GM13977 (cell line): ENCODE measurements around the gene PRKCA.

ENCODE experiments used
- DNase-seq: peaks from one replicate; pipeline ENCODE4 v3.0.0; 2012; ENCODE audit warnings: low spot score
- CTCF ChIP-seq: IDR thresholded peaks from 2 replicates; pipeline ENCODE4 v1.5.1; 2012; ENCODE audit warnings: mild to moderate bottlenecking, control low read depth; ENCODE audit not compliant: insufficient read depth; ENCODE audit errors: extremely low read depth, missing control alignments
- in situ Hi-C: fragments of 300-500 bp; cut with MboI; formaldehyde crosslinking; loops from one replicate; pipeline ENCODE4 v1.12.0; 2022; ENCODE audit warnings: low sequenced_read_pairs, low pct_unique_long_range_greater_than_20kb, mixed read lengths, inconsistent platforms; ENCODE audit not compliant: unreplicated experiment

PRKCA gene

GRCh38 chr17:66524877-66525276 is 222.5 kb downstream of the PRKCA start:
- no peak for DNase-seq
- in situ Hi-C loops: no loop called here
- TF ChIP-seq CTCF: no peak

GRCh38 chr17:66525338-66525737 is 222.9 kb downstream of the PRKCA start:
- in situ Hi-C loops: no loop called here
- TF ChIP-seq CTCF: no peak
- no peak for DNase-seq

GRCh38 chr17:66526827-66527226 is 224.4 kb downstream of the PRKCA start:
- no peak for DNase-seq
- in situ Hi-C loops: no loop called here
- no peak for TF ChIP-seq CTCF

GRCh38 chr17:66527335-66527734 is 224.9 kb downstream of the PRKCA start:
- no peak for TF ChIP-seq CTCF
- no peak for DNase-seq
- in situ Hi-C loops: no loop called here

GRCh38 chr17:66531851-66532295 is 229.5 kb downstream of the PRKCA start:
- DNase-seq: no peak
- no peak for TF ChIP-seq CTCF
- in situ Hi-C loops: no loop called here

- DNase-seq: no peak
- no peak for TF ChIP-seq CTCF
- in situ Hi-C loops: no loop called here
These were observed 231.2 kb downstream of the PRKCA start for GRCh38 chr17:66533572-66533971.

GRCh38 chr17:66533986-66534385 is 231.6 kb downstream of the PRKCA start:
- no peak for DNase-seq
- TF ChIP-seq CTCF: no peak
- in situ Hi-C loops: no loop called here
